ENCODE data around the gene LRRC10B.

GRCh38 chr11:61484541-61484940 lies 24.0 kb upstream of the LRRC10B start:
- TF ChIP-seq EZH2 (IDR thresholded peaks at IDR 0.05; ENCODE audit: borderline replicate concordance, low read length), result no peak
- no peak for TF ChIP-seq CTCF (IDR thresholded peaks at IDR 0.05; ENCODE audit: low read length)
